Activated CD4-positive, alpha-beta T cell treated with anti-CD3 and anti-CD28 coated beads for 36 hours (primary cell): ENCODE results near the gene ZSWIM7. TPM values are rescaled to one million over a fixed set of nuclear protein-coding genes. Genes with fewer than 3 reads are reported as not detected.
A peak's percentile ranks its signal among the peaks of the same experiment; 100 is the strongest.
"Not testable (repeated sequence)": the region's sequence is repeated elsewhere in the genome, so short reads cannot be mapped to it uniquely, and the experiment has no call there.

Experiments
- ATAC-seq: fragments of 200-7000 bp; cut with Tn5 transposase; one replicate; pipeline ENCODE4 v1.10.0; 2021; ENCODE audit warnings: mild to moderate bottlenecking, moderate library complexity
- CTCF ChIA-PET: fragments of 350-600 bp; sonication (Branson Sonifier 250); formaldehyde crosslinking; loops from one replicate; lab custom pipeline; 2021; ENCODE audit warnings: antibody characterized with exemption; lab: Charles Lee
- POLR2A ChIA-PET: fragments of 350-600 bp; sonication (Branson Sonifier 250); formaldehyde crosslinking; loops from one replicate; lab custom pipeline; 2021; ENCODE audit warnings: antibody characterized with exemption, inconsistent platforms; lab: Charles Lee
- DNase-seq: peaks from one replicate; pipeline ENCODE4 v3.0.0-alpha.2; 2020
- H3K27ac Mint-ChIP-seq: one replicate; pipeline ENCODE4 v1.8.0; 2021; ENCODE audit warnings: mixed read lengths
- H3K27me3 Mint-ChIP-seq: one replicate; pipeline ENCODE4 v1.8.0; 2021; ENCODE audit warnings: mixed read lengths
- H3K36me3 Mint-ChIP-seq: one replicate; pipeline ENCODE4 v1.8.0; 2021; ENCODE audit warnings: low read depth, mixed read lengths
- H3K4me1 Mint-ChIP-seq: one replicate; pipeline ENCODE4 v1.8.0; 2021; ENCODE audit warnings: mixed read lengths
- H3K4me3 Mint-ChIP-seq: one replicate; pipeline ENCODE4 v1.8.0; 2021; ENCODE audit warnings: mild to moderate bottlenecking, moderate library complexity, mixed read lengths
- H3K9me3 Mint-ChIP-seq: one replicate; pipeline ENCODE4 v1.8.0; 2021; ENCODE audit warnings: low read depth, mixed read lengths
- intact Hi-C, 2 experiments: fragments of 100-400 bp; cut with DNase I in 1 of 2; cut with micrococcal nuclease in 1 of 2; formaldehyde crosslinking; loops; one replicate each; pipeline versions ENCODE4 v1.14.2 to v1.15.1; 2022 to 2024; cut with DNase I, micrococcal nuclease
- total RNA-seq, 2 experiments: library from RNA; stranded (reverse); gene quantifications; one replicate each; pipeline ENCODE4 v1.2.3, GENCODE V29; 2021

Gene ZSWIM7
- total RNA-seq, 2 experiments from 2014 or later: 11.2 to 11.7 TPM

DNA sequence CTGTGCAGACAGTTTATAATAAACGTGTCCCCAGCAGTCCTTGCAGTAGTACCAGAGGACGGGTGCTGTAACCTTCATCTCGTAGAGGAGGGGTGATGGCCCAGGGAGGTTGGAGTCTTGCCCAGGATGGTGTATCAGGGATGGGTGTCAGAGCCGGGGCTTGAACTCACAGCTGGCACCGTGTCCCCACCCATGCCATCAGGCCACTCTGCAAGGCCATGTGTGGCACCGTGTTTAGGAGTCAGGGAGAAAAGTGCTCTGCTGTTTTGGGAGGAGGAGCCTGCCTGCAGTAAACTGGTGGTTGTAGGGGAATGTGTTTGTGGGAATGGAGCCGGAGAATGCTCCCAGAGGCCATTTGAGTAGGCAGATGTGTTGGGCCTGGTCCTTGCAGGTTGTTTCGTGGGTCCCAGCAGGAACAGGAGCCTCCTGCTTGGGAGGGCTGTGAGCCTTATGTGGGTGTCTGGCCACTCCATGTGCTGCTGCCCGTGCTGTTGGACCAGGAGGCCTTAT lies 52.8 kb downstream of the ZSWIM7 start:
- POLR2A ChIA-PET: no interaction called here
- H3K4me3 Mint-ChIP-seq: no peak overlapping the region
- H3K9me3 Mint-ChIP-seq: no peaks in the 10 kb centered on the region
- intact Hi-C loops: loop anchor here in 1 of 2 experiments (5.0 kb wide), 1 partner anchor 471 kb away; the partner anchor contains the start of gene TRPV2
- peaks cover 38% of the 10 kb centered on the region for H3K27me3 Mint-ChIP-seq
- no peak for DNase-seq
- no peak for ATAC-seq
- H3K4me1 Mint-ChIP-seq: peaks cover 13% of the 10 kb centered on the region
- no peaks in the 10 kb centered on the region for H3K36me3 Mint-ChIP-seq
- CTCF ChIA-PET: interaction anchor here (0.6 to 1.0 kb wide), 2 partner anchors 11 to 52 kb away, joined by 3 read pairs; no protein-coding TSS in a partner anchor
- H3K27ac Mint-ChIP-seq: no peak overlapping the region

GRCh38 chr17:15945527-15946191 lies 53.8 kb downstream of the ZSWIM7 start:
- intact Hi-C loops: loop anchor here (1.0 to 5.0 kb wide), 5 partner anchors 13 to 472 kb away; partner anchors contain the start of genes TTC19 (in 2 of the 2), ZSWIM7 (in 2 of the 2) and TRPV2 (in 1 of the 2)
- peak overlapping the region; percentile 35 for H3K27ac Mint-ChIP-seq
- no peaks in the 10 kb centered on the region for H3K9me3 Mint-ChIP-seq
- peaks cover 13% of the 10 kb centered on the region for H3K4me1 Mint-ChIP-seq
- ChIA-PET CTCF (interaction anchor here (1.0 to 2.9 kb wide), 4 partner anchors 13 to 55 kb away, joined by 3 to 12 read pairs (median 7); partner anchors contain the start of genes TTC19 and ZSWIM7), POLR2A (no interaction called here)
- no peaks in the 10 kb centered on the region for H3K36me3 Mint-ChIP-seq
- peaks cover 38% of the 10 kb centered on the region for H3K27me3 Mint-ChIP-seq
- H3K4me3 Mint-ChIP-seq: peak overlapping the region; percentile 72
- peak; percentile 56 for DNase-seq
- peak; percentile 3 for ATAC-seq

GRCh38 chr17:15944759-15945526 lies 54.6 kb downstream of the ZSWIM7 start, which contains the start of gene ADORA2B:
TSS of gene ADORA2B (plus strand) at chr17:15945130. CDS start at chr17:15945249, 119 bp downstream.
- no peaks in the 10 kb centered on the region for H3K36me3 Mint-ChIP-seq
- peaks cover 13% of the 10 kb centered on the region for H3K4me1 Mint-ChIP-seq
- DNase-seq (peak; percentile 77), ATAC-seq (peak; percentile 80)
- POLR2A ChIA-PET: no interaction called here
- H3K4me3 Mint-ChIP-seq: peak within 1 kb of the TSS; percentile 72
- intact Hi-C loops: loop anchor here (1.0 to 5.0 kb wide), 5 partner anchors 14 to 472 kb away; partner anchors contain the start of genes TTC19 (in 2 of the 2), ZSWIM7 (in 2 of the 2) and TRPV2 (in 1 of the 2)
- H3K27ac Mint-ChIP-seq: peak within 1 kb of the TSS; percentile 52
- CTCF ChIA-PET: interaction anchor here (0.7 to 2.9 kb wide), 6 partner anchors 10 to 68 kb away, joined by 3 to 12 read pairs (median 3); partner anchors contain the start of genes TTC19 and ZSWIM7
- H3K9me3 Mint-ChIP-seq: no peaks in the 10 kb centered on the region
- peaks cover 42% of the 10 kb centered on the region for H3K27me3 Mint-ChIP-seq

- H3K36me3 Mint-ChIP-seq: no peaks in the 10 kb centered on the region
- H3K27ac Mint-ChIP-seq: peak overlapping the region; percentile 52
- no peak for ATAC-seq
- H3K27me3 Mint-ChIP-seq: peaks cover 42% of the 10 kb centered on the region
- POLR2A ChIA-PET: no interaction called here
- CTCF ChIA-PET: interaction anchor here (0.6 to 2.9 kb wide), 7 partner anchors 9 to 69 kb away, joined by 3 to 12 read pairs (median 3); partner anchors contain the start of genes TTC19 and ZSWIM7
- H3K4me1 Mint-ChIP-seq: peaks cover 13% of the 10 kb centered on the region
- DNase-seq: no peak
- H3K4me3 Mint-ChIP-seq: peak overlapping the region; percentile 67
- intact Hi-C loops: loop anchor here in 1 of 2 experiments (2.0 kb wide), 2 partner anchors 15 to 55 kb away; partner anchors contain the start of genes TTC19 and ZSWIM7
- H3K9me3 Mint-ChIP-seq: no peaks in the 10 kb centered on the region
These were observed 55.3 kb downstream of the ZSWIM7 start for GRCh38 chr17:15943971-15944758.

- H3K4me1 Mint-ChIP-seq: peaks cover 12% of the 10 kb centered on the region
- DNase-seq (no peak), ATAC-seq (no peak)
- ChIA-PET POLR2A (no interaction called here), CTCF (interaction anchor here (1.0 kb wide), 1 partner anchor 56 kb away, joined by 3 read pairs; no protein-coding TSS in a partner anchor)
- H3K27me3 Mint-ChIP-seq: peaks cover 37% of the 10 kb centered on the region
- intact Hi-C loops: no loop called here
- no peak overlapping the region for H3K4me3 Mint-ChIP-seq
- no peak overlapping the region for H3K27ac Mint-ChIP-seq
- H3K9me3 Mint-ChIP-seq: no peaks in the 10 kb centered on the region
- H3K36me3 Mint-ChIP-seq: no peaks in the 10 kb centered on the region
These were observed 57.2 kb downstream of the ZSWIM7 start for GRCh38 chr17:15942207-15942833.

- POLR2A ChIA-PET: no interaction called here
- no peak overlapping the region for H3K4me3 Mint-ChIP-seq
These were observed 57.7 kb downstream of the ZSWIM7 start for GRCh38 chr17:15941781-15942180.

DNA sequence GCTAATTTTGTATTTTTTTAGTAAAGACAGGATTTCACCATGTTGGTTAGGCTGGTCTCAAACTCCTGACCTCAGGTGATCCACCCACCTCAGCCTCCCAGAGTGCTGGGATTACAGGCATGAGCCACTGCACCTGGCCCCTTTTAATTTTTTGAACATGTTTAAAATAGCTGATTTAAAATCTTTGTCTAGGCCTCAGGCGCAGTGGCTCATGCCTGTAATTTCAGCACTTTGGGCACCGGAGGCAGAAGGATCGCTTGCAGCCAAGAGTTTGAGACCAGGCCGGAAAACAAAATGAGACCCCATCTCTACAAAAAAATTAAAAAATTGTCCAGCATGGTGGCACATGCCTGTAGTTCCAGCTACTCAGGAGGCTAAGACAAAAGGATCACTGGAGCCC lies 63.0 kb downstream of the ZSWIM7 start:
- H3K9me3 Mint-ChIP-seq, H3K27ac Mint-ChIP-seq, H3K4me3 Mint-ChIP-seq, intact Hi-C loops, H3K4me1 Mint-ChIP-seq, ATAC-seq, POLR2A ChIA-PET, H3K27me3 Mint-ChIP-seq, DNase-seq, H3K36me3 Mint-ChIP-seq: not testable (repeated sequence)
- CTCF ChIA-PET: interaction anchor here (0.6 to 0.7 kb wide), 2 partner anchors 11 to 63 kb away, joined by 3 read pairs; partner anchors contain the start of gene ZSWIM7

More at GRCh38 chr17:15941781-15942180, 57.7 kb downstream of the ZSWIM7 start:
- no peaks in the 10 kb centered on the region for H3K36me3 Mint-ChIP-seq
- intact Hi-C loops: no loop called here
- peaks cover 33% of the 10 kb centered on the region for H3K27me3 Mint-ChIP-seq
- no peak for ATAC-seq
- no peak for DNase-seq
- no peaks in the 10 kb centered on the region for H3K9me3 Mint-ChIP-seq
- peaks cover 9% of the 10 kb centered on the region for H3K4me1 Mint-ChIP-seq
- no peak overlapping the region for H3K27ac Mint-ChIP-seq
- CTCF ChIA-PET: interaction anchor here (0.6 to 1.0 kb wide), 2 partner anchors 54 to 57 kb away, joined by 3 read pairs; no protein-coding TSS in a partner anchor

- intact Hi-C loops: no loop called here
- CTCF ChIA-PET: interaction anchor here (0.6 to 0.7 kb wide), 2 partner anchors 11 to 63 kb away, joined by 3 read pairs; partner anchors contain the start of gene ZSWIM7
- Mint-ChIP-seq H3K27me3 (peaks cover 4% of the 10 kb centered on the region), H3K36me3 (no peaks in the 10 kb centered on the region), H3K9me3 (no peaks in the 10 kb centered on the region), H3K4me3 (no peak overlapping the region), H3K27ac (no peak overlapping the region), H3K4me1 (no peaks in the 10 kb centered on the region)
- DNase-seq (no peak), ATAC-seq (no peak)
- POLR2A ChIA-PET: no interaction called here
These were observed 63.6 kb downstream of the ZSWIM7 start for GRCh38 chr17:15935891-15936290.

DNA sequence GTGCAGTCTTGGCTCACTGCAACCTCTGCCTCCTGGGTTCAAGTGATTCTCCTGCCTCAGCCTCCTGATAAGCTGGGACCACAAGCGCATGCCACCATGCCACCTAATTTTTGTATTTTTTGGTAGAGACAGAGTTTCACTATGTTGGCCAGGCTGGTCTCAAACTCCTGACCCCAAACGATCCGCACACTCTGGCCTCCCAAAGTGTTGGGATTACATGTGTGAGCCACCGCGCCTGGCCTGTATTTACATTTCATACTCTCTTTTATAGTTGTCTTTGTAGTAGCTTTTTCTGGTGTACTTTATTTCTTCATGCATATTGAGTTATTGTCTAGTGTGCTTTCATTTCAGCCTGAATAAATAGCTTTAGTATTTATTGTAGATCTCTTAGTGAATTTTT lies 64.6 kb downstream of the ZSWIM7 start:
- Mint-ChIP-seq H3K27ac (no peak overlapping the region), H3K27me3 (no peaks in the 10 kb centered on the region), H3K4me3 (no peak overlapping the region), H3K9me3 (no peaks in the 10 kb centered on the region), H3K4me1 (no peaks in the 10 kb centered on the region), H3K36me3 (no peaks in the 10 kb centered on the region)
- ATAC-seq: no peak
- ChIA-PET POLR2A (no interaction called here), CTCF (interaction anchor here (0.7 kb wide), 1 partner anchor 9 kb away, joined by 3 read pairs; no protein-coding TSS in a partner anchor)
- intact Hi-C loops: no loop called here
- no peak for DNase-seq

DNA sequence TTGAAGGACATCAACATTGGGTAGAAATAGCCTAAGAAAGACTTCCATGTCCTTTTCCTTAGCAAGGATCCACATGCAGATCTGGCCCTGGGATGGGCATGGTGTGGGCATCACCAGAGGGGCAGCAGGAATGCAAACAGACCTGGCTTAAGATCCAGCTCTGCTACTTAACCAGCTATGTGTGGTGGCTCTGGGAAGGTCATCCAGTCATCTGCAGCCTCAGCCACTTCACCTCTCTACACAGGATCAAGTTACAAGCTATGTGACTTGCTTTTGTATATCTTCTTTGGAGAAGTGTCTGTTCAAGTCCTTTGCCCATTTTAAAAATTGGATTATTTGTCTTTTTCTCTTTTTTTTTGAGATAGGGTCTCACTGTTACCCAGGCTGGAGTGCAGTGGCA lies 68.1 kb downstream of the ZSWIM7 start:
- Mint-ChIP-seq H3K4me3 (no peak overlapping the region), H3K27me3 (peaks cover 12% of the 10 kb centered on the region), H3K36me3 (no peaks in the 10 kb centered on the region), H3K9me3 (no peaks in the 10 kb centered on the region), H3K4me1 (no peaks in the 10 kb centered on the region), H3K27ac (no peak overlapping the region)
- DNase-seq (no peak), ATAC-seq (no peak)
- ChIA-PET POLR2A (no interaction called here), CTCF (interaction anchor here (1.2 kb wide), 1 partner anchor 451 kb away, joined by 3 read pairs; no protein-coding TSS in a partner anchor)
- intact Hi-C loops: no loop called here
